Ishikawa (cell line): ENCODE results near the gene NEURL2.

Experiments
- CEBPB ChIP-seq: IDR thresholded peaks from 2 replicates; pipeline ENCODE4 v1.6.1; 2012
- CREB1 ChIP-seq: IDR thresholded peaks from 2 replicates; pipeline ENCODE4 v1.6.1; 2012; ENCODE audit warnings: low read depth
- EGR1 ChIP-seq: IDR thresholded peaks from 2 replicates; pipeline ENCODE4 v1.6.1; 2012
- EP300 ChIP-seq: IDR thresholded peaks from 2 replicates; pipeline ENCODE4 v1.6.1; 2012; ENCODE audit warnings: borderline replicate concordance
- FOXM1 ChIP-seq: IDR thresholded peaks from 2 replicates; pipeline ENCODE4 v1.6.1; 2012; ENCODE audit warnings: low read depth, borderline replicate concordance
- NFIC ChIP-seq: IDR thresholded peaks from 2 replicates; pipeline ENCODE4 v1.6.1; 2012
- RAD21 ChIP-seq: IDR thresholded peaks from 2 replicates; pipeline ENCODE4 v1.6.1; 2012; ENCODE audit warnings: low read depth
- TAF1 ChIP-seq: IDR thresholded peaks from 2 replicates; pipeline ENCODE4 v1.6.1; 2012; ENCODE audit warnings: low read depth, mild to moderate bottlenecking
- TCF12 ChIP-seq: IDR thresholded peaks from 2 replicates; pipeline ENCODE4 v1.6.1; 2012; ENCODE audit warnings: low read depth
- TEAD4 ChIP-seq: IDR thresholded peaks from 2 replicates; pipeline ENCODE4 v1.6.1; 2012
- YY1 ChIP-seq: IDR thresholded peaks from 2 replicates; pipeline ENCODE4 v1.6.1; 2012; ENCODE audit warnings: low read depth
- ZBTB7A ChIP-seq: IDR thresholded peaks from 2 replicates; pipeline ENCODE4 v1.6.1; 2012; ENCODE audit warnings: low read depth
- TF ChIP-seq, protein P1 (sequence below): IDR thresholded peaks from 2 replicates; pipeline ENCODE4 v1.6.1; 2012
- TF ChIP-seq, protein P2 (sequence below): IDR thresholded peaks from 2 replicates; pipeline ENCODE4 v1.6.1; 2012; ENCODE audit warnings: low read depth, mild to moderate bottlenecking
- TF ChIP-seq, protein P3 (sequence below): IDR thresholded peaks from 2 replicates; pipeline ENCODE4 v1.6.1; 2012

The NEURL2 gene

DNA sequence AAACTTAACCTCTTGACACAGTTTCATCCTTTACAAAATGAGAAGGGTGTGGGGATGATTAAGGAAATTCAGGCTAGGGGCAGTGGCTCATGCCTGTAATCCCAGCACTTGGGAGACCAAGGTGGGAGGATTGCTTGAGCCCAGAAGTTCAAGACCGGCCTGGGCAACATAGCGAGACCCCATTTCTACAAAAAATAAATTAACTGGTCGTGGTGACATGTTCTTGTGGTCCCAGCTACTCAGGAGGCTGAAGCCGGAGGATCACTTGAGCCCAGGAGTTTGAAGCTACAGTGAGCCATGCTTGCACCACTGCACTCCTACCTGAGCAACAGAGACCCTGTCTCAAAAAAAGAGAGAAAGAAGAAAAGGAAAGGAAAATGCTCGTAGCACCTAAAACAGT is 24.6 kb downstream of the NEURL2 start:
- TF ChIP-seq FOXM1 (no peak), RAD21 (no peak), YY1 (no peak)
- TF ChIP-seq, protein P1, sequence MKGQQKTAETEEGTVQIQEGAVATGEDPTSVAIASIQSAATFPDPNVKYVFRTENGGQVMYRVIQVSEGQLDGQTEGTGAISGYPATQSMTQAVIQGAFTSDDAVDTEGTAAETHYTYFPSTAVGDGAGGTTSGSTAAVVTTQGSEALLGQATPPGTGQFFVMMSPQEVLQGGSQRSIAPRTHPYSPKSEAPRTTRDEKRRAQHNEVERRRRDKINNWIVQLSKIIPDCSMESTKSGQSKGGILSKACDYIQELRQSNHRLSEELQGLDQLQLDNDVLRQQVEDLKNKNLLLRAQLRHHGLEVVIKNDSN: no peak

DNA sequence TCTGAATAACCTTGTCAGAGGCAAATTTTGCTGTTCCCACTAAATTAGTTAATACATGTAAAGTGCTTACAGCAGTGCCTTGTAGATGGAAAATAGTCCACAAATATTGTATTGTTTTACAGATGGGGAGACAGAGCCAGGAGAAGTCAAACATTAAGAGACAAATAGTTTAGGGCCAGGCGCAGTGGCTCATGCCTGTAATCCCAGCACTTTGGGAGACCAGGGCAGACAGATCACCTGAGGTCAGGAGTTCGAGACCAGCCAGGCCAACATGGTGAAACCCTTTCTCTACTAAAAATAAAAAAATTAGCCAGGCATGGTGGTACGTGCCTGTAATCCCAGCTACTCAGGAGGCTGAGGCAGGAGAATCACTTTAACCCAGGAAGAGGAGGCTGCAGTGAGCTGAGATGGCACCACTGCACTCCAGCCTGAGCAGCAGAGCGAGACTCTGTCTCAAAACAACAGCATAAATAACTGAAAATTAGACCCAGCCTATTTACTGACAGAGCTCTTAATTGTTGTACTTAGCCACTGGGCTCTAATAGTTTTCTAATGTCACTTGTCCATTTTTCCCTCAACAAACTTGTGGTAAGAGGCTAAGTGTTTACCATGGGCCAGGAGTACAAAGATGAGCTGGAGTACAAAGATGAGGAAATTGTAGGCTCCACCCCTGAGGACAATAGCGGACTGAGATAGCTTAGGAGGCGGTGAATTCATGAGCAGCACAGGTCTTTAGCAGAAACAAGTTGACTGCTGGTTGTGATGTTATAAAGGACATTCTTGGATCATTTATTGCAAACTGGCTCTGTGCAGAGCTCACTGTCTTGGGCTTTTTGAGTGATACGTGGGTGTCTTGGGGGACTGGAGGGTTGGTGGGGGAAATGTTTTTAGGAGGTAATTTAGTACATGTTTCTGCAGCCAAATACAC is 27.2 kb downstream of the NEURL2 start:
- no peak for TF ChIP-seq EP300
- no peak for TF ChIP-seq CREB1
- no peak for TF ChIP-seq YY1

DNA sequence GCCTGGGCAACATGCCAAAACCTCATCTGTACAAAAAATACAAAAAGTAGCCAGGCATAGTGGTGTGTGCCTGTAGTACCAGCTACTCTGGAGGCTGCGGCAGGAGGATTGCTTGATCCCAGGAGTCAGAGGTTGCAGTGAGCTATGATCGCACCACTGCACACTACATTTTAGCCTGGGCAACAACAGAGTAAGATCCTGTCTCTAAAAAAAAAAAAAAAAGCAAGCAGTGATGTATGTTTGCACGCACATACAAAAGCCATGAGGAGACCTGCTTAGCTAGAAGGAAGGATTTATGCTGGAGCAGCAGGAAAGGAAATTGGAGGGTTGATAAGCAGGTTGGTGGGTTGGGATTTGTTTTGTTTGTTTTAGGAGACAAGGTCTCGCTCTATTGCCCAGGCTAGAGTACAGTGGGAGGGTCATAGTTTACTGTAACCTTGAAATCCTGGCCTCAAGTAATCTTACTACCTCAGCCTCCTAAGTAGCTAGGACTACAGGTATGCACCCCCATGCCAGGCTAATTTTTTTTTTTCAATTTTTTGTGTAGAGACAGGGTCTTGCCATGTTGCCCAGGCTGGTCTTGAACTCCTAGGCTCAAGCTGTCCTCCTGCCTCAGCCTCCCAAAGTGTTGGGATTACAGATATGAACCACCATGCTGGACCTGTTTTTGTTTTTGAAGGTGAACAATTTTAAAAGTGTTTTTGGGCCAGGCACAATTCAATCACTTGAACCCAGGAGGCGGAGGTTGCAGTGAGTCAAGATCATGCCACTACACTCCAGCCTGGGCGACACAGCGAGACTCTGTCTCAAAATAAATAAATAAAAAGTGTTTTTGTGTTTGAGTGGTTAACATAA is 29.6 kb downstream of the NEURL2 start:
- TF ChIP-seq YY1 (no peak), ZBTB7A (no peak), NFIC (peak; percentile 55; the same call in 1 of the 2 replicates), TEAD4 (no peak), EP300 (no peak)

DNA sequence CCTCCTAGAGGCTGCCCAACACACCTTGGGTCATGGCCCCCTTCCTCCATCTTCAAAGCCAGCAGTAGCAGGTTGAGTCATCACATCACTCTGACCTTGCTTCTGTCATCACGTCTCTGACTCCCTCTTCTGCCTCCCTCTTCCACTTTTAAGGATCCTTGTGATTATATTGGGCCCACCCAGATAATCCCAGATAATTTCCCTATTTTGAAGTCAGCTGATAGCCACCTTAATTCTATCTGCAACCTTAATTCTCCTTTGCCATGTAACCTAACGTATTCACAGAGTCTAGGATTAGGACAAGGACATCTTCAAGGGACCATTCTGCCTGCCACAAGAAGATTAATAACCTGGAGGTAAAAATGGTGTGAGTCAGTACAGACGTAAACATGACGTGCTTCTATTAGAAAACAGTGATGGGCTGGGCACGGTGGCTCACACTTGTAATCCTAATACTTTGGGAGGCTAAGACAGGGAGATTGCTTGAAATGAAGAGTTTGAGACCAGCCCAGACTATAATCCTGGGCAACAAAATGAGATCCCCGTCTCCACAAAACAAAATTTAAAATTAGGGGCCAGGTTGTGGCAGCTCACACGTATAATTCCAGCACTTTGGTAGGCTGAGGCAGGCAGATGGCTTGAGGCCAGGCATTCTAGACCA is 30.3 kb downstream of the NEURL2 start:
- TF ChIP-seq TCF12: no peak
- no peak for TF ChIP-seq YY1
- no peak for TF ChIP-seq FOXM1
- TF ChIP-seq NFIC: no peak
- no peak for TF ChIP-seq TEAD4
- TF ChIP-seq EGR1: no peak
- no peak for TF ChIP-seq EP300
- TF ChIP-seq, protein P2, sequence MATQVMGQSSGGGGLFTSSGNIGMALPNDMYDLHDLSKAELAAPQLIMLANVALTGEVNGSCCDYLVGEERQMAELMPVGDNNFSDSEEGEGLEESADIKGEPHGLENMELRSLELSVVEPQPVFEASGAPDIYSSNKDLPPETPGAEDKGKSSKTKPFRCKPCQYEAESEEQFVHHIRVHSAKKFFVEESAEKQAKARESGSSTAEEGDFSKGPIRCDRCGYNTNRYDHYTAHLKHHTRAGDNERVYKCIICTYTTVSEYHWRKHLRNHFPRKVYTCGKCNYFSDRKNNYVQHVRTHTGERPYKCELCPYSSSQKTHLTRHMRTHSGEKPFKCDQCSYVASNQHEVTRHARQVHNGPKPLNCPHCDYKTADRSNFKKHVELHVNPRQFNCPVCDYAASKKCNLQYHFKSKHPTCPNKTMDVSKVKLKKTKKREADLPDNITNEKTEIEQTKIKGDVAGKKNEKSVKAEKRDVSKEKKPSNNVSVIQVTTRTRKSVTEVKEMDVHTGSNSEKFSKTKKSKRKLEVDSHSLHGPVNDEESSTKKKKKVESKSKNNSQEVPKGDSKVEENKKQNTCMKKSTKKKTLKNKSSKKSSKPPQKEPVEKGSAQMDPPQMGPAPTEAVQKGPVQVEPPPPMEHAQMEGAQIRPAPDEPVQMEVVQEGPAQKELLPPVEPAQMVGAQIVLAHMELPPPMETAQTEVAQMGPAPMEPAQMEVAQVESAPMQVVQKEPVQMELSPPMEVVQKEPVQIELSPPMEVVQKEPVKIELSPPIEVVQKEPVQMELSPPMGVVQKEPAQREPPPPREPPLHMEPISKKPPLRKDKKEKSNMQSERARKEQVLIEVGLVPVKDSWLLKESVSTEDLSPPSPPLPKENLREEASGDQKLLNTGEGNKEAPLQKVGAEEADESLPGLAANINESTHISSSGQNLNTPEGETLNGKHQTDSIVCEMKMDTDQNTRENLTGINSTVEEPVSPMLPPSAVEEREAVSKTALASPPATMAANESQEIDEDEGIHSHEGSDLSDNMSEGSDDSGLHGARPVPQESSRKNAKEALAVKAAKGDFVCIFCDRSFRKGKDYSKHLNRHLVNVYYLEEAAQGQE: no peak
- TF ChIP-seq TAF1: no peak
- TF ChIP-seq, protein P3, sequence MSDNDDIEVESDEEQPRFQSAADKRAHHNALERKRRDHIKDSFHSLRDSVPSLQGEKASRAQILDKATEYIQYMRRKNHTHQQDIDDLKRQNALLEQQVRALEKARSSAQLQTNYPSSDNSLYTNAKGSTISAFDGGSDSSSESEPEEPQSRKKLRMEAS: no peak
- TF ChIP-seq, protein P1: no peak
- TF ChIP-seq CREB1: no peak
- TF ChIP-seq RAD21: no peak
- TF ChIP-seq ZBTB7A: no peak
- TF ChIP-seq CEBPB: no peak

DNA sequence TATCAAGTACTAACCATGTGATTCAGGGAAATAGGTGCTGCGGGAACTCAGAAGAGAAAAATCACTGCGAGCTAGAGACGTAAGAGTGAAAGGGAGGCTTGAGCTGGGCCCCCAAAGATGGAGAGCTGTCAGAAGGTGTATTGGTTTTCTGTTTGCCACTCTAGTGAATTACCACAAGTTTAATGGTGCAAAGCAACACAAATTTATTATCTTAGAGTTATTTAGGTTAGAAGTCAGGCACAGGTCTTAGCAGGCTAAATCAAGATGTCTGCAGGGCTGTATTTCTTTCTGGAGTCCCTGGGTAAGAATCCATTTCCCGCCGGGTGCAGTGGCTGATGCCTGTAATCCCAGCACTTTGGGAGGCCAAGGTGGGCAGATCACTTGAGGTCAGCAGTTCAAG is 31.1 kb downstream of the NEURL2 start:
- TF ChIP-seq FOXM1 (no peak), ZBTB7A (no peak), CREB1 (no peak), EGR1 (no peak), YY1 (no peak)

DNA sequence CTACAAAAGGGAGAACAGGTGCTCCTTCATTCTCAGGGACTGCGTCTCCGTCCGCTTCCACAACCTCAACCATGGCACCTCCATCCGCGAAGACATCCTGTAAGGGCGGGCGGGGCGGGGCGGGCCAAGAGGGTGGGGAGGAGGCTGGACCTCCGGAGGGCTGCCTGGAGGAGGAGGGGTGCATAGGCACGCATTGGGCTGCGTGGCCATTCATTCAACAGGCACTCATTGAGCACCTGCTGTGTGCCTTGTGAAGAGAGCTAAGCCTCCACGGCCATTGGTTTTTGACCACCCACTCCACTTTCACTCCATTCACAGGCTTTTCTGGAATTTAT is 33.2 kb downstream of the NEURL2 start:
- TF ChIP-seq CEBPB (no peak), TAF1 (no peak), YY1 (no peak), EGR1 (no peak), NFIC (no peak), FOXM1 (no peak)
- TF ChIP-seq, protein P3: no peak

DNA sequence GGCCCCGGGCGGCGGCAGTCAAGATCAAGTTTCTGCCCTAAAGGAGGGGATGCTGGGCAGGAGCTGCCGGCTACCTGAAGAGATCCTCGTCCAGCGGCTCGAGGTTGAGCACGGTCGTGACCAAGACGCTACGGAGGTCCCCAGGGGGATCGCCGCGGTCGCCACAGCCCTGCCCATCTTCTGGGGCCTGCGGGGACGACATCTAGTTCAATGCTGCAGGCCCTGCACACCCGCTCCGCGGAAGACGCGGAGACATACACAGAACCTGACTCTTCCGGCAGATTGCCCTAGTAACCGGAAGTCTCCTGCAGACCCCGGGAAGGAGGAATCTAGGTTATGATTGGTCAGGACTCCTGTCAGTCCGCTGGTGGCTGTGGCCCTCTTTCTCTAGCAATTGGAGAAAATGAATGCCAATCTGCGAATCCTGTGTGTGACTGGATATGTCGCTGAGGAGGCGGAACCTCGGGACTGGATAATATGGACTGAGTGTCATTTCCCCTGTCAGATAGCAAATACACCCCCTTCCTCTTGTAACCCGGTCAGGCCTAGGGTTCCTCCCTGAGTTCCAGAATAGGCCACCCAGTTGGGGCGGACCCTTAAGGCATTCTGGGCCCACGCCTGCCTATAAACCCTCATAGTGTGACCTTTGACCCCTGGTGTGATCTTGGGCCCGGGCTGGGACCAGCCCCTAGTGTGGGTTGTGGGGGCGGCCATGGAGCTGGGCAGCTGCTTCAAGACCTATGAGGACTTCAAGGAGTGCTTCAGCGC is 33.7 kb downstream of the NEURL2 start, which contains the start of the genes ACOT8 and ZSWIM3:
ACOT8 (minus strand) TSS at position 279 of the 768 bp plus-strand sequence; CDS start at position 202, 77 bp downstream.
ZSWIM3 (plus strand) TSS at position 501 of the 768 bp plus-strand sequence; CDS start at position 713, 212 bp downstream.
- no peak for TF ChIP-seq CEBPB
- TF ChIP-seq CREB1: peak; percentile 56; the same call in 1 of the 2 replicates
- TF ChIP-seq, protein P1: no peak
- TF ChIP-seq EGR1: 0 out of 2 replicates have a peak, but pooled peaks have one; percentile 25
- TF ChIP-seq EP300: peak; percentile 34; the same call in 1 of the 2 replicates
- TF ChIP-seq TAF1: peak; percentile 91
- TF ChIP-seq RAD21: no peak
- no peak for TF ChIP-seq TCF12
- peak; percentile 41; the same call in 1 of the 2 replicates for TF ChIP-seq YY1
- TF ChIP-seq ZBTB7A: no peak
- TF ChIP-seq TEAD4: no peak
- TF ChIP-seq, protein P3: peak; percentile 60
- no peak for TF ChIP-seq NFIC
- no peak for TF ChIP-seq FOXM1
- TF ChIP-seq, protein P2: no peak
